A549 (cell line): ENCODE data around the gene LMOD1. TPM values are rescaled to one million over a fixed set of nuclear protein-coding genes. Genes with fewer than 3 reads are reported as not detected.
A peak's percentile ranks its signal among the peaks of the same experiment; 100 is the strongest.

Source experiments
- CBX2 ChIP-seq: fragments of 200-600 bp; sonication (generic); IDR thresholded peaks from 2 replicates; pipeline ENCODE4 v1.6.1; 2016; ENCODE audit warnings: low read depth, mild to moderate bottlenecking, borderline replicate concordance
- CEBPB ChIP-seq, 2 experiments: fragments of >200 bp in 1 of 2; sonication (Bioruptor Twin) in 1 of 2; formaldehyde crosslinking in 1 of 2; IDR thresholded peaks; 2 replicates each; pipeline ENCODE4 v1.6.1; 2012 to 2016
- CHD4 ChIP-seq: fragments of 200-600 bp; sonication (generic); IDR thresholded peaks from 2 replicates; pipeline ENCODE4 v1.6.1; 2016; ENCODE audit warnings: antibody characterized with exemption, mild to moderate bottlenecking, borderline replicate concordance
- CTCF ChIP-seq: fragments of >200 bp; sonication (Bioruptor Twin); formaldehyde crosslinking; IDR thresholded peaks from 3 replicates; pipeline ENCODE4 v1.5.1; 2016
- EHF ChIP-seq: fragments of 250-450 bp; sonication (Bioruptor Pico); IDR thresholded peaks from 2 replicates; pipeline ENCODE4 v1.5.0; 2020; ENCODE audit warnings: mild to moderate bottlenecking
- EP300 ChIP-seq, 2 experiments: fragments of >200 bp; sonication (Bioruptor Twin); formaldehyde crosslinking; IDR thresholded peaks; 2 replicates in 1 of 2; 3 replicates in 1 of 2; pipeline ENCODE4 v1.6.1; 2016 to 2017
- ESRRA ChIP-seq: fragments of 150-350 bp; IDR thresholded peaks from 2 replicates; pipeline ENCODE4 v1.6.1; 2014; ENCODE audit warnings: mild to moderate bottlenecking, low read length, borderline replicate concordance
- FOSB ChIP-seq: fragments of 250-450 bp; sonication (Bioruptor Pico); IDR thresholded peaks from 2 replicates; pipeline ENCODE4 v1.5.0; 2020; ENCODE audit warnings: mild to moderate bottlenecking, moderate library complexity
- FOSL2 ChIP-seq, 2 experiments: fragments of 450-650 bp in 1 of 2; fragments of >200 bp in 1 of 2; sonication (Bioruptor Twin) in 1 of 2; formaldehyde crosslinking; IDR thresholded peaks; 2 replicates each; pipeline versions ENCODE4 v1.5.0 to v1.6.1; 2016 to 2020; ENCODE audit warnings: mild to moderate bottlenecking in 1 of 2, moderate library complexity in 1 of 2
- GATA3 ChIP-seq: IDR thresholded peaks from 2 replicates; pipeline ENCODE4 v1.6.1; 2012; ENCODE audit warnings: borderline replicate concordance
- HOXA7 ChIP-seq: fragments of 250-450 bp; sonication (Bioruptor Pico); IDR thresholded peaks from 2 replicates; pipeline ENCODE4 v1.5.0; 2020; ENCODE audit warnings: mild to moderate bottlenecking, moderate library complexity
- HOXB13 ChIP-seq: fragments of 250-450 bp; sonication (Bioruptor Pico); IDR thresholded peaks from 2 replicates; pipeline ENCODE4 v1.5.0; 2020; ENCODE audit warnings: low read depth, mild to moderate bottlenecking, moderate library complexity
- JUNB ChIP-seq: fragments of >200 bp; sonication (Bioruptor Twin); formaldehyde crosslinking; IDR thresholded peaks from 2 replicates; pipeline ENCODE4 v1.6.1; 2016
- KDM5A ChIP-seq: fragments of 200-600 bp; sonication (generic); IDR thresholded peaks from 2 replicates; pipeline ENCODE4 v1.6.1; 2016; ENCODE audit warnings: antibody characterized with exemption, mild to moderate bottlenecking
- NFE2L2 ChIP-seq: fragments of 150-350 bp; conservative IDR thresholded peaks from 2 replicates; pipeline ENCODE4 v1.6.1; 2014; ENCODE audit warnings: low read length
- NPAS2 ChIP-seq: fragments of 250-450 bp; sonication (Bioruptor Pico); IDR thresholded peaks from 2 replicates; pipeline ENCODE4 v1.8.0; 2022; ENCODE audit warnings: mild to moderate bottlenecking, moderate library complexity, borderline replicate concordance
- NR3C1 ChIP-seq: fragments of >200 bp; sonication (Bioruptor Twin); formaldehyde crosslinking; IDR thresholded peaks from 3 replicates; pipeline ENCODE4 v1.6.1; 2017
- POLR2A ChIP-seq: IDR thresholded peaks from 2 replicates; pipeline ENCODE4 v1.6.1; 2012; ENCODE audit warnings: mild to moderate bottlenecking, low read length
- RAD21 ChIP-seq, 2 experiments: fragments of >200 bp in 1 of 2; sonication (Bioruptor Twin) in 1 of 2; formaldehyde crosslinking in 1 of 2; IDR thresholded peaks in 1 of 2; conservative IDR thresholded peaks in 1 of 2; 2 replicates in 1 of 2; 3 replicates in 1 of 2; pipeline ENCODE4 v1.6.1; 2012 to 2018; ENCODE audit warnings: inconsistent platforms in 1 of 2
- RFX5 ChIP-seq: fragments of 450-650 bp; IDR thresholded peaks from 2 replicates; pipeline ENCODE4 v1.7.1; 2014; ENCODE audit warnings: antibody characterized with exemption, mild to moderate bottlenecking, moderate library complexity
- RNF2 ChIP-seq: fragments of 200-600 bp; sonication (generic); IDR thresholded peaks from 2 replicates; pipeline ENCODE4 v1.6.1; 2016; ENCODE audit warnings: low read depth, mild to moderate bottlenecking, antibody characterized with exemption, moderate library complexity, borderline replicate concordance
- SREBF2 ChIP-seq: fragments of 450-650 bp; IDR thresholded peaks from 2 replicates; pipeline ENCODE4 v1.6.1; 2014; ENCODE audit warnings: mild to moderate bottlenecking, moderate library complexity
- TP53 ChIP-seq: fragments of 250-450 bp; sonication (Bioruptor Pico); IDR thresholded peaks from 2 replicates; pipeline ENCODE4 v1.5.0; 2021; ENCODE audit warnings: mild to moderate bottlenecking, moderate library complexity
- ZC3H11A ChIP-seq: fragments of 450-650 bp; IDR thresholded peaks from 2 replicates; pipeline ENCODE4 v1.6.1; 2014; ENCODE audit warnings: antibody characterized with exemption, mild to moderate bottlenecking
- ZFP36 ChIP-seq: fragments of 450-650 bp; IDR thresholded peaks from 2 replicates; pipeline ENCODE4 v1.6.1; 2014; ENCODE audit warnings: borderline replicate concordance; ENCODE audit not compliant: partially characterized antibody
- polyA plus RNA-seq, 4 experiments: library from polyadenylated mRNA; depleted of rRNA in 3 of 4; stranded (reverse); fragments of >200 nt; fragmentation: RNase III in 1 of 4; extraction: RNeasy Plus Mini Kit Qiagen cat#74134 plus additional on column Dnase treatment in 1 of 4; gene quantifications; 2 replicates in 3 of 4; 3 replicates in 1 of 4; pipeline ENCODE4 v1.2.3, GENCODE V29; 2011 to 2017
- TF ChIP-seq, protein P1 (sequence below): fragments of 200-600 bp; sonication (generic); IDR thresholded peaks from 2 replicates; pipeline ENCODE4 v1.6.1; 2016; ENCODE audit warnings: antibody characterized with exemption, mild to moderate bottlenecking, moderate library complexity
- TF ChIP-seq, protein P2 (sequence below): IDR thresholded peaks from 2 replicates; pipeline ENCODE4 v1.6.1; 2012

The LMOD1 gene
- polyA plus RNA-seq, 2 of the 4 experiments (the other 2 are of a cell fraction): not detected

DNA sequence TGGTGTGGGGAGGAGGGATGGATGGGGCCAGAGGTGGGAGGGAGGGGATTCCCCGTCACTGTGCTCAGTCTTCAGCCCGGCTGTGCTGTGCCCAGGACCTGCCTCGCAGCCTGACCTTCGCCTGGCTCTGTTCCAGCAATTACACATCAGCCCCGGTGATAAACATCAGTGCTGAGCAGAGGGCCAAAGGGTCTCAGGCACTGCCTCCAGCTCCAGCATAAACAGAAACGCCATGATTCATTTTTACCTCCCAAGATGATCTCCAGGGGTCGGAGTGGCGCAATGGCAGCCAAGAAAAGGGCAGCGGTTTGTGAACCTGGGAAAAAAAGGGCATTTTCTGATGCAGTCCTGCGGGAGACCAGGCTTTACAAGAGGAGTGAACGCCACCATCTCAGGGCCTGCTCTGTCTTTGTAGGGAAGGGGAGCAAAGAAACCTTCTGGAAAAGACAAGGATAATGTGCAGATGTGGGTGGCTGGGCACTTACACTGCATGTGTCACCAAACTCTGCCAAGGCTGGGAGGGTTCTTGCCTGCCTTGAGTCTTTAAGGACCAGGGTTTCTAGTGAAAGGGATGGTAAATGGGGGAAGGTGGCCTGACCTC lies 29.6 kb downstream of the LMOD1 start (continued):
- TF ChIP-seq, protein P1, sequence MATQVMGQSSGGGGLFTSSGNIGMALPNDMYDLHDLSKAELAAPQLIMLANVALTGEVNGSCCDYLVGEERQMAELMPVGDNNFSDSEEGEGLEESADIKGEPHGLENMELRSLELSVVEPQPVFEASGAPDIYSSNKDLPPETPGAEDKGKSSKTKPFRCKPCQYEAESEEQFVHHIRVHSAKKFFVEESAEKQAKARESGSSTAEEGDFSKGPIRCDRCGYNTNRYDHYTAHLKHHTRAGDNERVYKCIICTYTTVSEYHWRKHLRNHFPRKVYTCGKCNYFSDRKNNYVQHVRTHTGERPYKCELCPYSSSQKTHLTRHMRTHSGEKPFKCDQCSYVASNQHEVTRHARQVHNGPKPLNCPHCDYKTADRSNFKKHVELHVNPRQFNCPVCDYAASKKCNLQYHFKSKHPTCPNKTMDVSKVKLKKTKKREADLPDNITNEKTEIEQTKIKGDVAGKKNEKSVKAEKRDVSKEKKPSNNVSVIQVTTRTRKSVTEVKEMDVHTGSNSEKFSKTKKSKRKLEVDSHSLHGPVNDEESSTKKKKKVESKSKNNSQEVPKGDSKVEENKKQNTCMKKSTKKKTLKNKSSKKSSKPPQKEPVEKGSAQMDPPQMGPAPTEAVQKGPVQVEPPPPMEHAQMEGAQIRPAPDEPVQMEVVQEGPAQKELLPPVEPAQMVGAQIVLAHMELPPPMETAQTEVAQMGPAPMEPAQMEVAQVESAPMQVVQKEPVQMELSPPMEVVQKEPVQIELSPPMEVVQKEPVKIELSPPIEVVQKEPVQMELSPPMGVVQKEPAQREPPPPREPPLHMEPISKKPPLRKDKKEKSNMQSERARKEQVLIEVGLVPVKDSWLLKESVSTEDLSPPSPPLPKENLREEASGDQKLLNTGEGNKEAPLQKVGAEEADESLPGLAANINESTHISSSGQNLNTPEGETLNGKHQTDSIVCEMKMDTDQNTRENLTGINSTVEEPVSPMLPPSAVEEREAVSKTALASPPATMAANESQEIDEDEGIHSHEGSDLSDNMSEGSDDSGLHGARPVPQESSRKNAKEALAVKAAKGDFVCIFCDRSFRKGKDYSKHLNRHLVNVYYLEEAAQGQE: no peak
- TF ChIP-seq CTCF: no peak
- no peak for TF ChIP-seq CBX2
- TF ChIP-seq ZFP36: no peak
- peak; percentile 94 for TF ChIP-seq GATA3
- no peak for TF ChIP-seq RNF2
- no peak for TF ChIP-seq NPAS2 (CRISPR knock-in tag)
- TF ChIP-seq NR3C1: no peak
- peak; percentile 49 to 72; a peak in 3 of 5 replicates for TF ChIP-seq EP300 (IDR thresholded peaks at IDR 0.05)
- no peak for TF ChIP-seq HOXA7 (CRISPR knock-in tag)
- peak in 1 of 2 experiments; percentile 31; a peak in 2 of 5 replicates for TF ChIP-seq RAD21 (conservative IDR thresholded peaks at IDR 0.05 in 1 of 2, IDR thresholded peaks at IDR 0.05 in 1 of 2)
- no peak for TF ChIP-seq KDM5A
- no peak for TF ChIP-seq CHD4
- TF ChIP-seq NFE2L2: no peak
- TF ChIP-seq, protein P2, sequence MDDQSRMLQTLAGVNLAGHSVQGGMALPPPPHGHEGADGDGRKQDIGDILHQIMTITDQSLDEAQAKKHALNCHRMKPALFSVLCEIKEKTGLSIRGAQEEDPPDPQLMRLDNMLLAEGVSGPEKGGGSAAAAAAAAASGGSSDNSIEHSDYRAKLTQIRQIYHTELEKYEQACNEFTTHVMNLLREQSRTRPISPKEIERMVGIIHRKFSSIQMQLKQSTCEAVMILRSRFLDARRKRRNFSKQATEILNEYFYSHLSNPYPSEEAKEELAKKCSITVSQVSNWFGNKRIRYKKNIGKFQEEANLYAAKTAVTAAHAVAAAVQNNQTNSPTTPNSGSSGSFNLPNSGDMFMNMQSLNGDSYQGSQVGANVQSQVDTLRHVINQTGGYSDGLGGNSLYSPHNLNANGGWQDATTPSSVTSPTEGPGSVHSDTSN: no peak
- peak; percentile 82 for TF ChIP-seq JUNB
- no peak for TF ChIP-seq POLR2A
- peak; percentile 92 to 95 for TF ChIP-seq CEBPB (IDR thresholded peaks at IDR 0.05)
- TF ChIP-seq ESRRA: no peak
- TF ChIP-seq HOXB13 (CRISPR knock-in tag): no peak
- TF ChIP-seq FOSL2 (IDR thresholded peaks at IDR 0.05): peak; percentile 75
- TF ChIP-seq FOSL2 (CRISPR knock-in tag; IDR thresholded peaks at IDR 0.05): peak; percentile 81
- no peak for TF ChIP-seq EHF (CRISPR knock-in tag)
- TF ChIP-seq TP53 (CRISPR knock-in tag): no peak
- TF ChIP-seq ZC3H11A: no peak
- TF ChIP-seq FOSB: no peak
- TF ChIP-seq SREBF2: no peak
- no peak for TF ChIP-seq RFX5
